ENCODE results near the gene ATP8B4. TPM values are rescaled to one million over a fixed set of nuclear protein-coding genes. Genes with fewer than 3 reads are reported as not detected.
A peak's percentile ranks its signal among the peaks of the same experiment; 100 is the strongest.

Gene ATP8B4
- total RNA-seq, 1 donor from 2014 or later = 9.8 TPM

GRCh38 chr15:50055332-50055731 is 63.7 kb downstream of the ATP8B4 start:
- peak overlapping the region in 1 of 2 donors; percentile 16 for H3K4me3 ChIP-seq
- DNase-seq (ENCODE audit: extremely low spot score in 2 of 2) = no peak
- peaks cover 6% of the 10 kb centered on the region for H3K4me1 ChIP-seq
- no peak for TF ChIP-seq POLR2A (IDR thresholded peaks at IDR 0.05)
- peak overlapping the region; percentile 52 for H3K27ac ChIP-seq
- intact Hi-C loops (cut with DNase I) = loop anchor here (10.0 kb wide), 2 partner anchors 151 to 631 kb away; partner anchors contain the start of gene FGF7
- no peaks in the 10 kb centered on the region for H3K9me3 ChIP-seq
- no peaks in the 10 kb centered on the region for H3K36me3 ChIP-seq
- no peaks in the 10 kb centered on the region for H3K27me3 ChIP-seq

GRCh38 chr15:50053055-50053856 is 65.8 kb downstream of the ATP8B4 start:
- intact Hi-C loops (cut with DNase I) = loop anchor here (5.0 to 10.0 kb wide), 3 partner anchors 148 to 816 kb away; partner anchors contain the start of gene FGF7

DNA sequence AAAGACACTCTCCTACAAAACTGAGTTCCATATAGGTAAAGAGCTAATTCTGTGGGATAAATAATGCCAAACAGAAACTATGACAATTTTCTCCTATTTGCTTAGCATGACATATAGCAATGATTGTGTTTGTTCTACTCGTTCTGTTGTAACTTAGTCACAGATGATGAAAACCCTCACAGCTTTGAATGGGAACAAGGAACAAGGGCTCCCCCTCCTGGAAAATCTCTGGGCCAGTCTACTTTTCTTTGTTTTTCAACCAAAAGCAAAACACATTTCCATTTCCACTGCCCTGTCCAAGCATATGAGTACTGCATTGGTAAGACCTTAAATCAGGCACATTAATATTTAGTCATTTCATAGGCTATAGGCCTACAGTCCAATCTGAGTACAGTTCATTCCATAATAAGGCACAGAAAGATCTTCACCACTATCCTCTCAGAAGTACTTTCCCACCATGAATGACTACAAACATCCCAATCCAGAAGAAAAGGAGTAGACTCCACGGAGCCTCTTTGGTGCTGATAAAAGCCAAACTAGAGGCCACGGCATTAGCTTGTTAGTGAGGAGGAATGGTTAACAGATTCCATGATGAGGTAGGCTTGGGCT is 67.1 kb downstream of the ATP8B4 start:
- peak overlapping the region; percentile 7 for H3K27ac ChIP-seq

More at GRCh38 chr15:50053055-50053856, 65.8 kb downstream of the ATP8B4 start:
- Histone ChIP-seq H3K27me3 (no peaks in the 10 kb centered on the region), H3K9me3 (no peaks in the 10 kb centered on the region), H3K36me3 (no peaks in the 10 kb centered on the region), H3K4me3 (no peak overlapping the region), H3K4me1 (peaks cover 1% of the 10 kb centered on the region), H3K27ac (no peak overlapping the region)
- TF ChIP-seq POLR2AphosphoS5 (IDR thresholded peaks at IDR 0.05; ENCODE audit: insufficient read depth in 1 of 2, low read depth in 1 of 2) (no peak), POLR2A (IDR thresholded peaks at IDR 0.05) (no peak), CTCF (IDR thresholded peaks at IDR 0.05) (no peak)
- DNase-seq (ENCODE audit: extremely low spot score in 2 of 2) = no peak

DNA sequence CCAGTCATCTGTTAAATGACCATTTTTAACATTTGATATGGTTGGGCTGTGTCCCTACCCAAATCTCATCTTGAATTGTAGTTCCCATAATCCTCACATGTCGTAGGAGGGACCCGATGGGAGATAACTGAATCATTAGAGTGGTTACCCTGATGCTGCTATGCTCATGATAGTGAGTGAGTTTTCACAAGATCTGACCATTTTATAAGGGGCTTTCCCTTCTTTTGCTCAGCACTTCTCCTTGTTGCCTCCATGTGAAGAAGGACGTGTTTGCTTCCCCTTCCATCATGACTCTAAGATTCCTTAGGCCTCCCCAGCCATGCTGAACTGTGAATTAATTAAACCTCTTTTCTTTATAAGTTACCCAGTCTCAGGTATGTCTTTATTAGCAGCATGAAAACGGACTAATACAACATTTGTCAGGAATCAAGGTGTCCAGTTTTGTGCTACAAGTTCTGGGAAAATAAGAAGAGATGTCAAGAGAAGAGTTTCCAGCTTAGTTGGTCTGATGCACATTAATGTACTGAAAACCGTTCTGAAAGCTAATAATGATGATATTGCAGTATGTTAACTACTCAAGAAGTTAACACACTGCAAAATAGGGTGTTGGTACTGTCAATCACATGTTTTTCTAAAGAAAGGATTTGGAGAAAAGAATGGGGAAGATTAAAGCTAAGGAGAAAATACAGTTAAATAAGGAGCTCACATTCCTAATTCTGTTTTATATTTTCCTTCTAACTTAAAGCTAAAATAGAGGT is 67.9 kb downstream of the ATP8B4 start:
- H3K36me3 ChIP-seq = no peaks in the 10 kb centered on the region
- no peak overlapping the region for H3K27ac ChIP-seq
- H3K9me3 ChIP-seq = no peaks in the 10 kb centered on the region
- H3K27me3 ChIP-seq = no peaks in the 10 kb centered on the region
- no peak overlapping the region for H3K4me3 ChIP-seq
- intact Hi-C loops (cut with DNase I) = loop anchor here (5.0 to 10.0 kb wide), 3 partner anchors 146 to 814 kb away; partner anchors contain the start of gene FGF7
- no peak for DNase-seq (ENCODE audit: extremely low spot score in 2 of 2)
- TF ChIP-seq CTCF (IDR thresholded peaks at IDR 0.05) (no peak), POLR2AphosphoS5 (IDR thresholded peaks at IDR 0.05; ENCODE audit: insufficient read depth in 1 of 2, low read depth in 1 of 2) (no peak), POLR2A (IDR thresholded peaks at IDR 0.05) (no peak)
- H3K4me1 ChIP-seq = no peaks in the 10 kb centered on the region

More for the DNA sequence above, 67.1 kb downstream of the ATP8B4 start:
- Histone ChIP-seq H3K36me3 (no peaks in the 10 kb centered on the region), H3K4me1 (no peaks in the 10 kb centered on the region), H3K9me3 (no peaks in the 10 kb centered on the region), H3K4me3 (no peak overlapping the region), H3K27me3 (no peaks in the 10 kb centered on the region)
- DNase-seq (ENCODE audit: extremely low spot score in 2 of 2) = no peak
- intact Hi-C loops (cut with DNase I) = loop anchor here (5.0 to 10.0 kb wide), 3 partner anchors 147 to 815 kb away; partner anchors contain the start of gene FGF7
- no peak for TF ChIP-seq POLR2AphosphoS5 (IDR thresholded peaks at IDR 0.05; ENCODE audit: insufficient read depth in 1 of 2, low read depth in 1 of 2)
- TF ChIP-seq CTCF (IDR thresholded peaks at IDR 0.05) = peak in 2 of 3 experiments; percentile 21 to 49
- no peak for TF ChIP-seq POLR2A (IDR thresholded peaks at IDR 0.05)

DNA sequence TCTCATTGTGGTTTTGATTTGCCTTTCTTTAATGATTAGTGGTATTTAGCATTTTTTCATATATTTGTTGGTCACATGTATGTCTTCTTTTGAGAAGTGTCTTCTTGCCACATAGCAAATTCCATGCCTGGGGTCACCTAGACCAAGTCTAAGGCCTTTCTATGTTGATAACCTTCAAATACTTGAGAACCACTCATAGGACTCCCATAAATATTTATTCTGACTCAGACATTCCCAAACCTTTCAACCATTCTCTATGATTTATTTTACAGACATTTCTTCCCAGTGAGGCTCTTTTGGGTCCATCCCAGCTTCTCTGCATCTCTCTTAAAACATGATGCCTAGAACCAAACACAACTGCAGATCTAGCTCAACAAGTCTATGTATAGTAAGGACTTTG is 69.2 kb downstream of the ATP8B4 start:
- no peak for DNase-seq (ENCODE audit: extremely low spot score in 2 of 2)
- intact Hi-C loops (cut with DNase I) = loop anchor here (5.0 to 10.0 kb wide), 3 partner anchors 145 to 813 kb away; partner anchors contain the start of gene FGF7
- no peak overlapping the region for H3K27ac ChIP-seq
- H3K4me1 ChIP-seq = no peaks in the 10 kb centered on the region
- no peaks in the 10 kb centered on the region for H3K27me3 ChIP-seq
- no peak for TF ChIP-seq POLR2AphosphoS5 (IDR thresholded peaks at IDR 0.05; ENCODE audit: insufficient read depth in 1 of 2, low read depth in 1 of 2)
- no peak for TF ChIP-seq CTCF (IDR thresholded peaks at IDR 0.05)
- no peak for TF ChIP-seq POLR2A (IDR thresholded peaks at IDR 0.05)
- H3K4me3 ChIP-seq = no peak overlapping the region
- H3K9me3 ChIP-seq = no peaks in the 10 kb centered on the region
- no peaks in the 10 kb centered on the region for H3K36me3 ChIP-seq
